H1 (cell line): ENCODE measurements around the gene MYH3. TPM values are rescaled to one million over a fixed set of nuclear protein-coding genes. Genes with fewer than 3 reads are reported as not detected.

Source experiments
- CTCF ChIA-PET: fragments of 300-600 bp; sonication (Branson Sonifier 250); formaldehyde crosslinking; loops from one replicate; lab custom pipeline; 2021; ENCODE audit not compliant: partially characterized antibody; lab: Charles Lee
- POLR2A ChIA-PET: fragments of 300-600 bp; sonication (Branson Sonifier 250); formaldehyde crosslinking; loops from one replicate; lab custom pipeline; 2021; ENCODE audit warnings: inconsistent platforms; ENCODE audit not compliant: partially characterized antibody; lab: Charles Lee
- DNase-seq, 2 experiments: peaks; one replicate each; pipeline versions ENCODE4 v3.0.0 to v3.0.0-alpha.2; 2010 to 2022; ENCODE audit warnings: low spot score in 2 of 2, low read depth in 1 of 2, mixed read lengths in 1 of 2
- FAIRE-seq: peaks from 2 replicates; lab custom pipeline; 2011; peaks lifted over from hg19 to GRCh38; lab: Jason Lieb, UNC
- H2AFZ ChIP-seq: 2 replicates; pipeline ENCODE4 v1.8.1; 2012; ENCODE audit warnings: low read length, inconsistent platforms
- H2AK5ac ChIP-seq: 2 replicates; pipeline ENCODE4 v1.6.1; 2013; ENCODE audit warnings: low read depth, low read length
- H2BK120ac ChIP-seq: replicated peaks from 2 replicates; pipeline ENCODE3; 2013; ENCODE audit warnings: low read depth, low read length, inconsistent platforms
- H2BK12ac ChIP-seq: 2 replicates; pipeline ENCODE4 v1.6.1; 2013; ENCODE audit warnings: low read depth, low read length
- H2BK15ac ChIP-seq: 2 replicates; pipeline ENCODE4 v1.6.1; 2013; ENCODE audit warnings: low read length
- H2BK20ac ChIP-seq: 2 replicates; pipeline ENCODE4 v1.6.1; 2013; ENCODE audit warnings: low read length
- H2BK5ac ChIP-seq: 2 replicates; pipeline ENCODE4 v1.6.1; 2013; ENCODE audit warnings: low read depth, low read length
- H3K14ac ChIP-seq: 2 replicates; pipeline ENCODE4 v1.6.1; 2013; ENCODE audit warnings: inconsistent platforms; ENCODE audit not compliant: insufficient read length
- H3K18ac ChIP-seq: 2 replicates; pipeline ENCODE4 v1.6.1; 2013; ENCODE audit warnings: low read length; ENCODE audit errors: extremely low read depth
- H3K23ac ChIP-seq: 2 replicates; pipeline ENCODE4 v1.6.1; 2013; ENCODE audit warnings: inconsistent platforms; ENCODE audit not compliant: insufficient read length
- H3K23me2 ChIP-seq: 2 replicates; pipeline ENCODE4 v1.6.1; 2013; ENCODE audit warnings: low read depth, low read length
- H3K27ac ChIP-seq: 2 replicates; pipeline ENCODE4 v1.6.1; 2011; ENCODE audit warnings: low read depth, low read length, inconsistent platforms
- H3K27me3 ChIP-seq, 4 experiments: replicated peaks in 1 of 4; 1 replicate in 1 of 4; 2 replicates in 3 of 4; pipeline versions ENCODE4 v1.6.1 to v1.8.1; 2011 to 2013; ENCODE audit warnings: low read length in 3 of 4, mild to moderate bottlenecking in 3 of 4, inconsistent platforms in 2 of 4, mixed read lengths in 2 of 4, moderate library complexity in 1 of 4; ENCODE audit not compliant: control insufficient read depth in 3 of 4, insufficient read depth in 3 of 4; ENCODE audit errors: extremely low read depth in 1 of 4
- H3K36me3 ChIP-seq, 4 experiments: 2 replicates each; pipeline versions ENCODE4 v1.6.1 to v1.8.1; 2011 to 2013; ENCODE audit warnings: mild to moderate bottlenecking in 4 of 4, low read length in 3 of 4, moderate library complexity in 2 of 4, control low read depth in 1 of 4, inconsistent platforms in 1 of 4; ENCODE audit not compliant: insufficient read depth in 4 of 4, control insufficient read depth in 2 of 4
- H3K4ac ChIP-seq: replicated peaks from 2 replicates; pipeline ENCODE3; 2013; ENCODE audit warnings: low read length, low read depth, mixed read lengths, inconsistent platforms; ENCODE audit not compliant: insufficient read length
- H3K4me1 ChIP-seq, 4 experiments: replicated peaks in 1 of 4; 1 replicate in 1 of 4; 2 replicates in 3 of 4; pipeline versions ENCODE4 v1.6.1 to v1.8.1; 2011 to 2013; ENCODE audit warnings: low read length in 3 of 4, inconsistent platforms in 2 of 4, mixed read lengths in 1 of 4; ENCODE audit not compliant: insufficient read depth in 4 of 4, control insufficient read depth in 3 of 4
- H3K4me2 ChIP-seq, 2 experiments: 2 replicates each; pipeline versions ENCODE4 v1.6.1 to v1.8.1; 2011 to 2013; ENCODE audit warnings: low read depth in 2 of 2, low read length in 2 of 2, control low read depth in 1 of 2, inconsistent platforms in 1 of 2, mild to moderate bottlenecking in 1 of 2; ENCODE audit not compliant: insufficient read depth in 1 of 2
- H3K4me3 ChIP-seq, 4 experiments: fragments of 200-600, 300-600 bp in 1 of 4; sonication (generic), shearing (Covaris generic), sonication (Bioruptor Twin) in 1 of 4; 2 replicates each; pipeline versions ENCODE4 v1.5.1 to v1.8.1; 2011 to 2016; ENCODE audit warnings: low read length in 4 of 4, low read depth in 3 of 4, control low read depth in 2 of 4, inconsistent platforms in 2 of 4, mild to moderate bottlenecking in 2 of 4, mixed read lengths in 1 of 4, moderate library complexity in 1 of 4; ENCODE audit not compliant: insufficient read depth in 2 of 4; ENCODE audit errors: extremely low read depth in 1 of 4
- H3K56ac ChIP-seq: replicated peaks from 2 replicates; pipeline ENCODE3; 2013; ENCODE audit warnings: low read depth, mild to moderate bottlenecking, mixed read lengths, low read length, inconsistent platforms; ENCODE audit not compliant: insufficient read length
- H3K79me1 ChIP-seq: 2 replicates; pipeline ENCODE4 v1.6.1; 2013; ENCODE audit warnings: low read depth, low read length, control low read depth
- H3K79me2 ChIP-seq, 2 experiments: 2 replicates each; pipeline versions ENCODE4 v1.6.1 to v1.8.1; 2012 to 2013; ENCODE audit warnings: low read length in 2 of 2, mild to moderate bottlenecking in 2 of 2, inconsistent platforms in 1 of 2; ENCODE audit not compliant: insufficient read depth in 2 of 2, control insufficient read depth in 1 of 2
- H3K9ac ChIP-seq, 4 experiments: replicated peaks in 1 of 4; 1 replicate in 1 of 4; 2 replicates in 3 of 4; pipeline versions ENCODE4 v1.6.1 to v1.8.1; 2011 to 2013; ENCODE audit warnings: low read depth in 3 of 4, low read length in 3 of 4, control low read depth in 2 of 4, mild to moderate bottlenecking in 2 of 4, moderate library complexity in 2 of 4, inconsistent platforms in 1 of 4; ENCODE audit errors: extremely low read depth in 1 of 4
- H3K9me3 ChIP-seq, 2 experiments: 2 replicates each; pipeline versions ENCODE4 v1.6.1 to v1.8.1; 2012 to 2013; ENCODE audit warnings: mild to moderate bottlenecking in 2 of 2, moderate library complexity in 2 of 2, control low read depth in 1 of 2, inconsistent platforms in 1 of 2, low read depth in 1 of 2, low read length in 1 of 2, mixed read lengths in 1 of 2; ENCODE audit not compliant: insufficient read depth in 2 of 2
- H4K20me1 ChIP-seq, 2 experiments: replicated peaks in 1 of 2; 2 replicates each; pipeline versions ENCODE3 to v1.8.1; 2011 to 2013; ENCODE audit warnings: inconsistent platforms in 2 of 2, low read length in 2 of 2, mild to moderate bottlenecking in 1 of 2; ENCODE audit not compliant: insufficient read depth in 2 of 2, control insufficient read depth in 1 of 2
- H4K5ac ChIP-seq: 2 replicates; pipeline ENCODE4 v1.6.1; 2013; ENCODE audit warnings: low read length, low read depth, mixed read lengths, inconsistent platforms; ENCODE audit not compliant: insufficient read length
- H4K8ac ChIP-seq: 2 replicates; pipeline ENCODE4 v1.8.0; 2013; ENCODE audit warnings: mild to moderate bottlenecking, moderate library complexity, low read length, inconsistent platforms; ENCODE audit not compliant: insufficient read depth; ENCODE audit errors: extremely low read depth
- H4K91ac ChIP-seq: replicated peaks from 2 replicates; pipeline ENCODE3; 2013; ENCODE audit warnings: low read length, mixed read lengths, inconsistent platforms; ENCODE audit not compliant: insufficient read length
- ASH2L ChIP-seq: fragments of 200-600, 300-600 bp; sonication (generic); IDR thresholded peaks from one replicate; pipeline ENCODE4 v1.7.1; 2017; ENCODE audit warnings: low read length
- BRCA1 ChIP-seq: IDR thresholded peaks from 2 replicates; pipeline ENCODE4 v1.6.1; 2012; ENCODE audit warnings: low read depth, low read length, improper control_type of control experiment
- CTBP2 ChIP-seq: IDR thresholded peaks from 2 replicates; pipeline ENCODE4 v1.7.0; 2011; ENCODE audit warnings: borderline replicate concordance, mild to moderate bottlenecking, moderate library complexity, mixed read lengths, low read length; ENCODE audit not compliant: insufficient read depth, insufficient read length
- CTCF ChIP-seq, 3 experiments: IDR thresholded peaks; 1 replicate in 2 of 3; 2 replicates in 1 of 3; pipeline versions ENCODE4 v1.5.1 to v1.6.1; 2011; ENCODE audit warnings: low read length in 3 of 3, mild to moderate bottlenecking in 3 of 3, inconsistent platforms in 2 of 3, low read depth in 1 of 3, moderate library complexity in 1 of 3; ENCODE audit not compliant: insufficient read depth in 1 of 3; ENCODE audit errors: control extremely low read depth in 1 of 3
- GABPA ChIP-seq: IDR thresholded peaks from 2 replicates; pipeline ENCODE4 v1.6.1; 2011; ENCODE audit warnings: mild to moderate bottlenecking, low read length, moderate library complexity, borderline replicate concordance; ENCODE audit not compliant: insufficient read depth
- PHF8 ChIP-seq: fragments of 200-600 bp; sonication (generic); conservative IDR thresholded peaks from 2 replicates; pipeline ENCODE4 v1.7.1; 2012; ENCODE audit warnings: low read depth, mild to moderate bottlenecking, inconsistent platforms, low read length, moderate library complexity
- RAD21 ChIP-seq, 2 experiments: IDR thresholded peaks in 1 of 2; conservative IDR thresholded peaks in 1 of 2; 2 replicates each; pipeline ENCODE4 v1.6.1; 2011; ENCODE audit warnings: low read depth in 2 of 2, low read length in 2 of 2, improper control_type of control experiment in 1 of 2, inconsistent platforms in 1 of 2, mild to moderate bottlenecking in 1 of 2, moderate library complexity in 1 of 2
- WGBS, 2 experiments: shearing (Covaris generic) in 1 of 2; methylation state at CpG; one replicate each; pipeline versions ENCODE4 v1.1.6 to v1.1.7; 2013 to 2015; ENCODE audit warnings: low lambda C conversion rate in 2 of 2, mixed read lengths in 2 of 2, inconsistent platforms in 1 of 2, low coverage in 1 of 2, missing lambda C conversion rate in 1 of 2; ENCODE audit not compliant: insufficient replicate concordance in 2 of 2, insufficient coverage in 1 of 2, insufficient read length in 1 of 2; ENCODE audit errors: extremely low coverage in 1 of 2, missing lambda C conversion rate in 1 of 2; 5-methylcytosine and 5-hydroxymethylcytosine counted together
- polyA plus RNA-seq, 7 experiments: library from polyadenylated mRNA; depleted of rRNA in 3 of 7; stranded (reverse) in 5 of 7; unstranded in 2 of 7; fragments of >200 nt in 5 of 7; fragments of 200-250 nt in 2 of 7; gene quantifications; 1 replicate in 5 of 7; 2 replicates in 1 of 7; 4 replicates in 1 of 7; pipeline versions ENCODE4 v1.2.1 to v1.2.3, GENCODE V29; 2011 to 2013; ENCODE audit warnings: missing spikeins in 2 of 7, mixed read lengths in 2 of 7
- total RNA-seq: library from RNA; stranded (reverse); fragmentation: NEBNext Ultra II Directional; extraction: Animal tissue kit (Norgen Biotek cat#: 25700); gene quantifications from 2 replicates; pipeline ENCODE4 v1.2.1, GENCODE V29; 2021
- TF ChIP-seq, protein P1 (sequence below): IDR thresholded peaks from 2 replicates; pipeline ENCODE4 v1.6.1; 2011; ENCODE audit warnings: low read depth, mild to moderate bottlenecking, low read length; ENCODE audit not compliant: insufficient read depth

The MYH3 gene
- total and polyA plus RNA-seq, 2 of the 8 experiments (the other 6 are each of a cell fraction or from before 2014, with no cell fraction given): 0.65 to 1.8 TPM

- DNase-seq (peak in 1 of 2 experiments; percentile 87), FAIRE-seq (peak; percentile 74)
- H3K9me3 ChIP-seq: no peaks in the 10 kb centered on the region
- H3K4me1 ChIP-seq: no peaks in the 10 kb centered on the region
- H2BK15ac ChIP-seq: no peak overlapping the region
- H4K20me1 ChIP-seq: no peaks in the 10 kb centered on the region
- H3K79me2 ChIP-seq: no peaks in the 10 kb centered on the region
- no peak overlapping the region for H2BK20ac ChIP-seq
- H3K27me3 ChIP-seq: no peaks in the 10 kb centered on the region
- H3K23me2 ChIP-seq: no peaks in the 10 kb centered on the region
- H4K91ac ChIP-seq: no peak overlapping the region
- no peak overlapping the region for H2BK5ac ChIP-seq
- no peak overlapping the region for H3K23ac ChIP-seq
- no peak overlapping the region for H2BK12ac ChIP-seq
- no peak overlapping the region for H3K56ac ChIP-seq
- peaks cover 0 to 4% (median 0%) of the 10 kb centered on the region in 4 experiments; a peak in 1 of 8 replicates for H3K36me3 ChIP-seq
- ChIA-PET POLR2A (interaction anchor here (1.1 kb wide), 1 partner anchor 37 kb away, joined by 3 read pairs; no protein-coding TSS in a partner anchor), CTCF (interaction anchor here (0.6 to 11.2 kb wide), 39 partner anchors 9 to 1269 kb away, joined by 3 to 223 read pairs (median 4); partner anchors contain the start of gene MYH3)
- no peak overlapping the region for H4K5ac ChIP-seq
- no peak overlapping the region for H3K4ac ChIP-seq
- H3K9ac ChIP-seq: no peak overlapping the region
- no peak overlapping the region for H3K14ac ChIP-seq
- no peak overlapping the region for H3K27ac ChIP-seq
- no peak overlapping the region for H2AFZ ChIP-seq
- H2BK120ac ChIP-seq: no peak overlapping the region
- no peak overlapping the region for H4K8ac ChIP-seq
- no peak overlapping the region for H2AK5ac ChIP-seq
- H3K4me2 ChIP-seq: no peak overlapping the region
- no peaks in the 10 kb centered on the region for H3K79me1 ChIP-seq
- H3K4me3 ChIP-seq: no peak overlapping the region
- WGBS, 2 experiments: 53% methylated on average over 8 of the region's 8 CpGs; no CpG with 5 or more reads in 1 of the 2 experiments
- no peak overlapping the region for H3K18ac ChIP-seq
- no peak for TF ChIP-seq ASH2L
- TF ChIP-seq, protein P1, sequence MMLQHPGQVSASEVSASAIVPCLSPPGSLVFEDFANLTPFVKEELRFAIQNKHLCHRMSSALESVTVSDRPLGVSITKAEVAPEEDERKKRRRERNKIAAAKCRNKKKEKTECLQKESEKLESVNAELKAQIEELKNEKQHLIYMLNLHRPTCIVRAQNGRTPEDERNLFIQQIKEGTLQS: 0 out of 2 replicates have a peak, but pooled peaks have one; percentile 10
- TF ChIP-seq GABPA: no peak
- no peak for TF ChIP-seq CTBP2
- TF ChIP-seq CTCF (IDR thresholded peaks at IDR 0.05; ENCODE audit: control extremely low read depth in 1 of 3, insufficient read depth in 1 of 3, low read depth in 1 of 3, low read length in 3 of 3): peak; percentile 72 to 86 (median 81)
- peak; percentile 76 to 83 for TF ChIP-seq RAD21 (IDR thresholded peaks at IDR 0.05 in 1 of 2, conservative IDR thresholded peaks at IDR 0.05 in 1 of 2; ENCODE audit: low read depth in 2 of 2, low read length in 2 of 2)
- TF ChIP-seq PHF8: no peak
- TF ChIP-seq BRCA1: no peak
These were observed 10.6 kb downstream of the MYH3 start for GRCh38 chr17:10646392-10646990.
